Skeletal muscle tissue (tissue), 5 donors: Measurements from ENCODE around the gene DENND1C. TPM values are rescaled to one million over a fixed set of nuclear protein-coding genes. Genes with fewer than 3 reads are reported as not detected.

ENCODE experiments used
- H3K27ac ChIP-seq: one replicate; pipeline ENCODE4 v1.7.0; 2013; ENCODE audit warnings: mild to moderate bottlenecking, low read depth, low read length, inconsistent platforms
- H3K27me3 ChIP-seq, 3 donors: one replicate each; pipeline ENCODE4 v1.7.0; 2013; ENCODE audit warnings: low read length in 3 of 3; ENCODE audit not compliant: control insufficient read depth in 3 of 3, insufficient read depth in 3 of 3
- H3K36me3 ChIP-seq, 3 donors: one replicate each; pipeline ENCODE4 v1.7.0; 2013; ENCODE audit warnings: low read length in 3 of 3; ENCODE audit not compliant: control insufficient read depth in 3 of 3, insufficient read depth in 3 of 3
- H3K4me1 ChIP-seq, 3 donors: one replicate each; pipeline ENCODE4 v1.7.0; 2013; ENCODE audit warnings: low read length in 3 of 3, mild to moderate bottlenecking in 3 of 3; ENCODE audit not compliant: control insufficient read depth in 3 of 3, insufficient read depth in 3 of 3
- H3K4me3 ChIP-seq, 3 donors: one replicate each; pipeline ENCODE4 v1.7.0; 2013; ENCODE audit warnings: low read length in 3 of 3
- H3K9ac ChIP-seq, 3 donors: one replicate each; pipeline ENCODE4 v1.7.0; 2013; ENCODE audit warnings: low read length in 3 of 3, mild to moderate bottlenecking in 3 of 3, moderate library complexity in 2 of 3, low read depth in 1 of 3
- H3K9me3 ChIP-seq, 3 donors: one replicate each; pipeline ENCODE4 v1.7.0; 2013; ENCODE audit warnings: low read length in 3 of 3; ENCODE audit not compliant: control insufficient read depth in 3 of 3
- small RNA-seq: library from RNA; depleted of rRNA; stranded (forward); fragments of <200 nt; gene quantifications from one replicate; pipeline ENCODE3, GENCODE V24; 2014
- total RNA-seq: library from RNA; depleted of rRNA; stranded (reverse); fragments of >200 nt; gene quantifications from one replicate; pipeline ENCODE4 v1.2.3, GENCODE V29; 2014
- donor health status: Osteomylitis.

DENND1C gene
- total RNA-seq, 1 donor from 2014 or later, result not detected

DNA sequence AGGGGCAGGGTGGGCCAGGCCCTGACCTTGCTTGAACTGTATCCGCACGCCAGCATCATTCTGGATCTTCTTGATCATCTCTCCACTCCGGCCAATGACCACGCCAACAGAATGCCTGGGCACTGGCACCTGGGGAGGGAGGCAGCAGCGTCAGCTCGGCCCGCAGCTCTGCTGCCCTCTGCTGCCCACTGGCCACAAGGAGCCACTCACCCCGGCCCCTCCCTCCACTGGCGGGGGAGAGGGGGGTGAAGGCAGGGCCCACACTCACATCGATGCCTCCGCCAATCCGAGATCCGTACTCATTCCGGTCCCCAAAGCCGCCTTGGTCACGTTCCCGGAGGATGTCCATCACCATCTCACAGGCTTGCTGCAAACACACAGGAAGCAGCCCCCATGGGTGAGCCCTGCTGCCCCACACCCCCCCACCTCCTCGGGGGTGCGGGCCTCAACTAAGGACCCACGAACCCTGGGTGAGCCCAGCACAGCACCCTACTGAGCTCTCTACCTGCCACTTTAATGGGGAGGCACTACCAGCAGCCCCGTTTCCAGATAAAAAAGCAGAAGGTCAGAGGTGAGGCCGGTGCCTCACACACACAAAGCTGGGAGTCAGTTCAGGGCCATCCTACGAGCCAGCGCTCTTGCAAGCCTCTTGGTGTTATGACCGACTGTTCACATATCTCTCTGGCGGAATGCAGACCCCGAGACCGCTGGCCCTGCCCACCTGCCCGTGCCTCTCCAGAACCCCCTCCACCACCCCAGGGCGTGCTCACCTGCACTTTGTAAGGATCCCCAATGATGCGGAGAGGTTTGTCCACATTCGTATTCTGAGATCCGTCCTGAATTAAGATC, 63.6 kb downstream of the DENND1C start:
- Histone ChIP-seq H3K4me3 (no peak overlapping the region), H3K27me3 (no peaks in the 10 kb centered on the region), H3K27ac (no peak overlapping the region), H3K9me3 (no peaks in the 10 kb centered on the region), H3K36me3 (peaks cover 66 to 70% (median 69%) of the 10 kb centered on the region in 3 donors), H3K9ac (no peak overlapping the region), H3K4me1 (peaks cover 10 to 21% (median 13%) of the 10 kb centered on the region in 3 donors)

Small RNA genes lying within 50 kb of the gene (small RNA-seq; reads per million reads assigned to genes)
- not detected for gene AC010503.2

Other genes starting within 250 kb of the DENND1C start
- gene MLLT1, start 201.8 kb downstream of the DENND1C start, total RNA-seq, result 2.6 TPM
- 0.52 TPM for gene ACER1, start 148.2 kb downstream of the DENND1C start, total RNA-seq
- gene CLPP, start 120.3 kb downstream of the DENND1C start, total RNA-seq, result 29.7 TPM
- 75.2 TPM for gene ALKBH7, start 109.0 kb downstream of the DENND1C start, total RNA-seq
- 1.0 TPM for gene PSPN, start 105.9 kb downstream of the DENND1C start, total RNA-seq
- 36.5 TPM for gene GTF2F1, start 88.6 kb downstream of the DENND1C start, total RNA-seq
- gene KHSRP, start 57.0 kb downstream of the DENND1C start, total RNA-seq, result 65.2 TPM
- gene SLC25A41, start 48.0 kb downstream of the DENND1C start, total RNA-seq, result 0.52 TPM
- 7.8 TPM for gene SLC25A23, start 22.0 kb downstream of the DENND1C start, total RNA-seq
- not detected for gene CRB3, start 17.5 kb downstream of the DENND1C start, total RNA-seq
- gene TUBB4A, start 20.5 kb upstream of the DENND1C start, total RNA-seq, result not detected
- gene TNFSF9, start 49.2 kb upstream of the DENND1C start, total RNA-seq, result 1.0 TPM
- gene CD70, start 109.4 kb upstream of the DENND1C start, total RNA-seq, result 1.0 TPM
- not detected for gene TNFSF14, start 188.4 kb upstream of the DENND1C start, total RNA-seq
- 71.5 TPM for gene C3, start 238.9 kb upstream of the DENND1C start, total RNA-seq